Gastroesophageal sphincter (tissue), 3 donors: ENCODE results near the gene ZNF483.
"Not testable (repeated sequence)": the region's sequence is repeated elsewhere in the genome, so short reads cannot be mapped to it uniquely, and the experiment has no call there.

Source experiments
- POLR2A ChIP-seq, 2 donors: fragments of 450-650 bp; IDR thresholded peaks; one replicate each; pipeline ENCODE4 v1.6.1; 2017; ENCODE audit warnings: antibody characterized with exemption in 2 of 2, mild to moderate bottlenecking in 2 of 2, moderate library complexity in 1 of 2
- POLR2AphosphoS5 ChIP-seq: sonication (generic); formaldehyde crosslinking; IDR thresholded peaks from one replicate; pipeline ENCODE4 v1.6.1; 2017; ENCODE audit warnings: antibody characterized with exemption
- TF ChIP-seq, protein P1 (sequence below), 4 experiments: fragments of 200-600 bp in 2 of 4; fragments of 450-650 bp in 2 of 4; sonication (generic) in 1 of 4; IDR thresholded peaks; one replicate each; pipeline ENCODE4 v1.5.1; 2017 to 2019; ENCODE audit warnings: antibody characterized with exemption in 4 of 4, mild to moderate bottlenecking in 2 of 4, moderate library complexity in 2 of 4

DNA sequence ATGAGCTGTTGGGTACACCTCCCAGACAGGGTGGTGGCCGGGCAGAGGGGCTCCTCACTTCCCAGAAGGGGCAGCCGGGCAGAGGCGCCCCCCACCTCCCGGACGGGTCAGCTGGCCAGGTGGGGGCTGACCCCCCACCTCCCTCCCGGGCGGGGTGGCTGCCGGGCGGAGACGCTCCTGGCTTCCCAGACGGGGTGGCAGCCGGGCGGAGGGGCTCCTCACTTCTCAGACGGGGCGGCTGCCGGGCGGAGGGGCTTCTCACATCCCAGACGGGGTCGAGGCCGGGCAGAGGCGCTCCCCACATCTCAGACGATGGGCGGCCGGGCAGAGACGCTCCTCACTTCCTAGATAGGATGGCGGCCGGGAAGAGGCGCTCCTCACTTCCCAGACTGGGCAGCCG lies 92.4 kb downstream of the ZNF483 start:
- TF ChIP-seq, protein P1, sequence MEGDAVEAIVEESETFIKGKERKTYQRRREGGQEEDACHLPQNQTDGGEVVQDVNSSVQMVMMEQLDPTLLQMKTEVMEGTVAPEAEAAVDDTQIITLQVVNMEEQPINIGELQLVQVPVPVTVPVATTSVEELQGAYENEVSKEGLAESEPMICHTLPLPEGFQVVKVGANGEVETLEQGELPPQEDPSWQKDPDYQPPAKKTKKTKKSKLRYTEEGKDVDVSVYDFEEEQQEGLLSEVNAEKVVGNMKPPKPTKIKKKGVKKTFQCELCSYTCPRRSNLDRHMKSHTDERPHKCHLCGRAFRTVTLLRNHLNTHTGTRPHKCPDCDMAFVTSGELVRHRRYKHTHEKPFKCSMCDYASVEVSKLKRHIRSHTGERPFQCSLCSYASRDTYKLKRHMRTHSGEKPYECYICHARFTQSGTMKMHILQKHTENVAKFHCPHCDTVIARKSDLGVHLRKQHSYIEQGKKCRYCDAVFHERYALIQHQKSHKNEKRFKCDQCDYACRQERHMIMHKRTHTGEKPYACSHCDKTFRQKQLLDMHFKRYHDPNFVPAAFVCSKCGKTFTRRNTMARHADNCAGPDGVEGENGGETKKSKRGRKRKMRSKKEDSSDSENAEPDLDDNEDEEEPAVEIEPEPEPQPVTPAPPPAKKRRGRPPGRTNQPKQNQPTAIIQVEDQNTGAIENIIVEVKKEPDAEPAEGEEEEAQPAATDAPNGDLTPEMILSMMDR (IDR thresholded peaks at IDR 0.05) = not testable (repeated sequence)
- TF ChIP-seq POLR2AphosphoS5; POLR2A (IDR thresholded peaks at IDR 0.05): not testable (repeated sequence)
